Fibroblast of lung (primary cell): ENCODE measurements around the gene PWWP2B. TPM values are rescaled to one million over a fixed set of nuclear protein-coding genes. Genes with fewer than 3 reads are reported as not detected.

Source experiments
- DNase-seq, 2 donors: peaks; one replicate each; pipeline versions ENCODE4 v3.0.0 to v3.0.0-alpha.2; 2010; ENCODE audit warnings: low read depth in 2 of 2
- H2AFZ ChIP-seq: 2 replicates; pipeline ENCODE4 v1.5.1; 2012; ENCODE audit warnings: low read length, control low read depth, inconsistent platforms
- H3K27ac ChIP-seq: 2 replicates; pipeline ENCODE4 v1.5.1; 2011; ENCODE audit warnings: low read length, control low read depth; ENCODE audit not compliant: insufficient read depth
- H3K27me3 ChIP-seq: 2 replicates; pipeline ENCODE4 v1.5.1; 2011; ENCODE audit warnings: mild to moderate bottlenecking, low read length; ENCODE audit not compliant: control insufficient read depth, insufficient read depth
- H3K36me3 ChIP-seq: 2 replicates; pipeline ENCODE4 v1.5.1; 2011; ENCODE audit warnings: low read length; ENCODE audit not compliant: control insufficient read depth, insufficient read depth
- H3K4me1 ChIP-seq: 2 replicates; pipeline ENCODE4 v1.5.1; 2011; ENCODE audit warnings: low read length; ENCODE audit not compliant: control insufficient read depth, insufficient read depth; ENCODE audit errors: extremely low read depth
- H3K4me2 ChIP-seq: 2 replicates; pipeline ENCODE4 v1.5.1; 2011; ENCODE audit warnings: low read length, control low read depth; ENCODE audit not compliant: insufficient read depth; ENCODE audit errors: extremely low read depth
- H3K4me3 ChIP-seq, 4 experiments: fragments of 200-600 bp in 1 of 4; sonication (generic) in 1 of 4; replicated peaks in 1 of 4; 2 replicates each; pipeline ENCODE4 v1.5.1; 2011 to 2016; ENCODE audit warnings: low read length in 4 of 4, low read depth in 3 of 4, mild to moderate bottlenecking in 3 of 4, control low read depth in 2 of 4, inconsistent platforms in 1 of 4, mixed read lengths in 1 of 4; ENCODE audit not compliant: insufficient read depth in 1 of 4; ENCODE audit errors: control extremely low read depth in 1 of 4
- H3K79me2 ChIP-seq: 2 replicates; pipeline ENCODE4 v1.5.1; 2012; ENCODE audit warnings: mild to moderate bottlenecking, low read length, inconsistent platforms; ENCODE audit not compliant: control insufficient read depth, insufficient read depth
- H3K9ac ChIP-seq: 2 replicates; pipeline ENCODE4 v1.5.1; 2011; ENCODE audit warnings: mild to moderate bottlenecking, low read length, control low read depth; ENCODE audit not compliant: insufficient read depth
- H3K9me3 ChIP-seq: 2 replicates; pipeline ENCODE4 v1.5.1; 2012; ENCODE audit warnings: low read depth, low read length; ENCODE audit not compliant: control insufficient read depth, insufficient read depth
- H4K20me1 ChIP-seq: 2 replicates; pipeline ENCODE4 v1.5.1; 2011; ENCODE audit warnings: low read length; ENCODE audit not compliant: control insufficient read depth, insufficient read depth; ENCODE audit errors: extremely low read depth
- CTCF ChIP-seq, 2 donors: IDR thresholded peaks in 1 of 2; conservative IDR thresholded peaks in 1 of 2; 1 replicate in 1 of 2; 2 replicates in 1 of 2; pipeline ENCODE4 v1.5.1; 2011 to 2012; ENCODE audit warnings: low read length in 2 of 2, control low read depth in 1 of 2, inconsistent platforms in 1 of 2, low read depth in 1 of 2, mild to moderate bottlenecking in 1 of 2
- EZH2 ChIP-seq: IDR thresholded peaks from 2 replicates; pipeline ENCODE4 v1.5.1; 2012; ENCODE audit warnings: low read length, control low read depth, mild to moderate bottlenecking; ENCODE audit errors: missing control alignments
- polyA plus RNA-seq, 2 donors: library from polyadenylated mRNA; depleted of rRNA in 1 of 2; stranded (reverse) in 1 of 2; unstranded in 1 of 2; fragments of >200 nt; gene quantifications; 2 replicates each; pipeline ENCODE4 v1.2.1, GENCODE V29; 2011 to 2012; ENCODE audit warnings: missing spikeins in 1 of 2
- total RNA-seq: library from RNA; depleted of rRNA; stranded (reverse); fragments of >200 nt; gene quantifications from 2 replicates; pipeline ENCODE4 v1.2.1, GENCODE V29; 2014

The PWWP2B gene
- total and polyA plus RNA-seq, 2 donors (not counting 1 experiment from before 2014, with no cell fraction given) = 1.5 to 15.9 TPM

GRCh38 chr10:132408367-132408781, 11.4 kb downstream of the PWWP2B start:
- no peaks in the 10 kb centered on the region for H3K79me2 ChIP-seq

GRCh38 chr10:132408823-132409666, 12.0 kb downstream of the PWWP2B start:
- Histone ChIP-seq H3K4me2 (no peak overlapping the region), H3K36me3 (peaks cover 6% of the 10 kb centered on the region), H3K4me3 (no peak overlapping the region), H3K9ac (no peak overlapping the region), H3K27ac (no peak overlapping the region), H3K9me3 (no peaks in the 10 kb centered on the region), H3K27me3 (no peaks in the 10 kb centered on the region), H3K4me1 (peaks cover 4% of the 10 kb centered on the region), H2AFZ (no peak overlapping the region), H4K20me1 (no peaks in the 10 kb centered on the region), H3K79me2 (no peaks in the 10 kb centered on the region)
- no peak for TF ChIP-seq EZH2
- no peak for TF ChIP-seq CTCF (conservative IDR thresholded peaks at IDR 0.05 in 1 of 2, IDR thresholded peaks at IDR 0.05 in 1 of 2; ENCODE audit: low read depth in 1 of 2, low read length in 2 of 2)
- no peak for DNase-seq

More at GRCh38 chr10:132408367-132408781, 11.4 kb downstream of the PWWP2B start:
- no peak for DNase-seq
- Histone ChIP-seq H3K4me2 (no peak overlapping the region), H3K9me3 (no peaks in the 10 kb centered on the region), H4K20me1 (no peaks in the 10 kb centered on the region), H3K4me3 (no peak overlapping the region), H3K36me3 (peaks cover 6% of the 10 kb centered on the region), H3K27me3 (no peaks in the 10 kb centered on the region), H2AFZ (no peak overlapping the region), H3K4me1 (peaks cover 4% of the 10 kb centered on the region), H3K27ac (no peak overlapping the region), H3K9ac (no peak overlapping the region)
- TF ChIP-seq CTCF (conservative IDR thresholded peaks at IDR 0.05 in 1 of 2, IDR thresholded peaks at IDR 0.05 in 1 of 2; ENCODE audit: low read depth in 1 of 2, low read length in 2 of 2) (no peak), EZH2 (no peak)

DNA sequence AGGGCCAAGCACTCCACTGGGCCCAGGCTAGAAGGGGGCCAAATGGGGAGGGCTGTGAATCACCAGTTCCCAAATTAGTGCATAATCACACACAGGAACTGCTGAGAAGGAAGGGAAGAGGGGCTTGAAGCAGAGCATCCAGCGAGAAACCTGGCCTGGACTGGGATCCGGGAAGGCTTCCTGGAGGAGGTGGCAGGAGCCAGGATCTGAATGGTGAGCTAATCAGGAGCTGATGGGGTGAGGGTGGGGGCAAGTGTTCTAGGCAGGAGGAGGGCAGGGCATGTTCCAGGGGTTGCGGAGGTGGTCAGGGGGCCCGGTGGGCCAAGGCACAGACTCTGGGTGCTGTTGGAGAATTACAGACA, 12.6 kb downstream of the PWWP2B start:
- H3K79me2 ChIP-seq = no peaks in the 10 kb centered on the region
- no peaks in the 10 kb centered on the region for H4K20me1 ChIP-seq
- DNase-seq = no peak
- H3K36me3 ChIP-seq = peaks cover 6% of the 10 kb centered on the region
- no peak overlapping the region for H3K4me2 ChIP-seq
- H3K4me3 ChIP-seq = no peak overlapping the region
- peaks cover 6% of the 10 kb centered on the region for H3K4me1 ChIP-seq
- H3K9ac ChIP-seq = no peak overlapping the region
- TF ChIP-seq CTCF (conservative IDR thresholded peaks at IDR 0.05 in 1 of 2, IDR thresholded peaks at IDR 0.05 in 1 of 2; ENCODE audit: low read depth in 1 of 2, low read length in 2 of 2) (no peak), EZH2 (no peak)
- H3K27me3 ChIP-seq = no peaks in the 10 kb centered on the region
- H3K27ac ChIP-seq = no peak overlapping the region
- H3K9me3 ChIP-seq = no peaks in the 10 kb centered on the region
- no peak overlapping the region for H2AFZ ChIP-seq
